Retinal pigment epithelial cell (primary cell): ENCODE results near the gene GLMP.

ENCODE experiments used
- DNase-seq: peaks from one replicate; pipeline ENCODE4 v3.0.0-alpha.2; 2010; ENCODE audit warnings: low read depth
- H3K4me3 ChIP-seq: 2 replicates; pipeline ENCODE4 v1.5.1; 2011; ENCODE audit warnings: mild to moderate bottlenecking, low read length, control low read depth, moderate library complexity
- CTCF ChIP-seq: conservative IDR thresholded peaks from 2 replicates; pipeline ENCODE4 v1.5.1; 2011; ENCODE audit warnings: low read depth, low read length, control low read depth, inconsistent platforms

Gene GLMP

GRCh38 chr1:156245451-156246232 lies 49.8 kb downstream of the GLMP start:
- TF ChIP-seq CTCF = no peak
- H3K4me3 ChIP-seq = peak overlapping the region; percentile 30
- DNase-seq = no peak

- no peak for TF ChIP-seq CTCF
- DNase-seq = no peak
Measured at GRCh38 chr1:156244712-156245111, 50.8 kb downstream of the GLMP start.

GRCh38 chr1:156244126-156244525 lies 51.4 kb downstream of the GLMP start:
- DNase-seq = no peak
- no peak overlapping the region for H3K4me3 ChIP-seq
- no peak for TF ChIP-seq CTCF

More at GRCh38 chr1:156244712-156245111, 50.8 kb downstream of the GLMP start:
- H3K4me3 ChIP-seq = no peak overlapping the region

GRCh38 chr1:156242738-156243137 lies 52.7 kb downstream of the GLMP start:
- no peak for DNase-seq
- TF ChIP-seq CTCF = no peak

More at GRCh38 chr1:156242738-156243137, 52.7 kb downstream of the GLMP start:
- no peak overlapping the region for H3K4me3 ChIP-seq
